GM19193 (cell line): Measurements from ENCODE around the gene ADARB2.

Experiments
- POLR2A ChIP-seq: IDR thresholded peaks from 4 replicates; pipeline ENCODE4 v1.6.1; 2011; ENCODE audit not compliant: insufficient read depth, insufficient read length; ENCODE audit errors: extremely low read depth

The ADARB2 gene

DNA sequence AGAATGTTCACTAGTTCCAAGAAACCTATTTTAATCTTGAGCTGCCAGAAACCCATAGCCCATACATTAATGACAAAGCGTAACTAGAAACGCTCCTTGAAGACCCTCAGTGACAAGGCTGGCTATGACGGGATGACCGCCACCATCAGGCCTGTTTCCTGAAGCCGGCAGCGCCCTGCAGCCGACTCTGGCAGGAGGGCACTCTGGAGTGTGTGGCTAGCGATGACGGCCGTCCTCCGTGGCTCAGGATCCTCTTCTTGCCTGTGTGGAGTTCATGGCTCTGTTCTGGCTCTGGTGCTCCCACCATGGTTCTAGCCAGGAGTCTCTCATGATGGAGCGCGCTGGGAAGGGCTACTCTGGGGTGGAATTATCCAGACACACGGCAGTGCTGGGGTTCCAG is 224.1 kb downstream of the ADARB2 start:
- no peak for TF ChIP-seq POLR2A

DNA sequence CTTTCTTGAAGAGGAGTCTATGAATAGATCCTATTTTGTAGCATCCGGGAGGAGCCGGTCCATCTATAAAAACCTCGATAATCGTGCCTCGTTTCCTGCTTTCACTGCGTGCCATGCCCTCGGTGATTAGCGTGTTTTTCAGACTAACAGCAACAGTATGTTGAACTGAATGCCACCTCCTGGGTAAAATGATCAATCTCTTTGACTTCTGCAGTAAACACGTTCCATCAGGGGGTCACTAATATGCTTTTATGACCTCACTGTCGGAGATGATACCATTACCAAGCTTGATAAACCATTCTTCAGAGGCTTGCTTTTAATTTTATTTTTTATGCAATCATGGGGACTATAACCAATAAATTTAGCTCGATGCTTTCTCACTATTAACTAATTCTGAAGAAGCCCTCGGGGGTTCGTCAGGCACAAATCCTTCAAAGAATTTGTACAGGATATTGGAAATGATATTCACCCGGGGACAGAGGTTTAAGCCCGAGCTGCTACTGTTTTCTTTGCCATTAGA is 228.3 kb downstream of the ADARB2 start:
- no peak for TF ChIP-seq POLR2A

- no peak for TF ChIP-seq POLR2A
Observed at GRCh38 chr10:1508096-1508495, 229.2 kb downstream of the ADARB2 start.

- TF ChIP-seq POLR2A = no peak
Observed at GRCh38 chr10:1507436-1507835, 229.9 kb downstream of the ADARB2 start.

- no peak for TF ChIP-seq POLR2A
Observed at GRCh38 chr10:1504940-1505339, 232.4 kb downstream of the ADARB2 start.

- TF ChIP-seq POLR2A = no peak
Observed at GRCh38 chr10:1504286-1504685, 233.0 kb downstream of the ADARB2 start.

- no peak for TF ChIP-seq POLR2A
Observed at GRCh38 chr10:1502451-1502850, 234.9 kb downstream of the ADARB2 start.

GRCh38 chr10:1499359-1499957 is 237.9 kb downstream of the ADARB2 start:
- no peak for TF ChIP-seq POLR2A

DNA sequence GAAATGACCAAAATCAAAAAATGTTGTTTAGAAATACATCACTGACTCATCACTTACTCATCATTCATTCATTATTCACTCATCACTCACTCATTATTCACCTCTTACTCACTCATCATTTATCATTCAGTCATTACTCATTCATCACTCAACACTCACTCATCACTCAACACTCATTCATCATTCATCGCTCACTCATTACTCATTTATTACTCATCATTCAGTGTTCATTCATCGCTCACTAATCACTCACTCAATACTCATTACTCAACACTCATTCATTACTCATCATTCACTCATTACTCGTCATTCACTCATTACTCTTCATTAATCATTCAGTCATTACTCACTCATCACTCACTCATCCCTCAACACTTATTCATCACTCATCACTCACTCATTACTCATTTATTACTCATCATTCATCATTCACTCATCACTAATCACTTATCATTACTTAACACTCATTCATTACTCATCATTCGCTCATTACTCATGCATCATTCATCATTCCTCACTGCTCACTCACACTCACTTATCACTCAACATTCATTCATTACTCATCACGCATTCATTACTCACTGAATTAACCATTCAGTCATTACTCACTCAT is 238.5 kb downstream of the ADARB2 start:
- no peak for TF ChIP-seq POLR2A

- no peak for TF ChIP-seq POLR2A
Observed at GRCh38 chr10:1495915-1496517, 241.3 kb downstream of the ADARB2 start.

GRCh38 chr10:1492641-1493040 is 244.7 kb downstream of the ADARB2 start:
- TF ChIP-seq POLR2A = no peak

- no peak for TF ChIP-seq POLR2A
Observed at GRCh38 chr10:1491901-1492300, 245.4 kb downstream of the ADARB2 start.

- TF ChIP-seq POLR2A = no peak
Observed at GRCh38 chr10:1489801-1490200, 247.5 kb downstream of the ADARB2 start.

- TF ChIP-seq POLR2A = no peak
Observed at GRCh38 chr10:1488970-1489548, 248.3 kb downstream of the ADARB2 start.

DNA sequence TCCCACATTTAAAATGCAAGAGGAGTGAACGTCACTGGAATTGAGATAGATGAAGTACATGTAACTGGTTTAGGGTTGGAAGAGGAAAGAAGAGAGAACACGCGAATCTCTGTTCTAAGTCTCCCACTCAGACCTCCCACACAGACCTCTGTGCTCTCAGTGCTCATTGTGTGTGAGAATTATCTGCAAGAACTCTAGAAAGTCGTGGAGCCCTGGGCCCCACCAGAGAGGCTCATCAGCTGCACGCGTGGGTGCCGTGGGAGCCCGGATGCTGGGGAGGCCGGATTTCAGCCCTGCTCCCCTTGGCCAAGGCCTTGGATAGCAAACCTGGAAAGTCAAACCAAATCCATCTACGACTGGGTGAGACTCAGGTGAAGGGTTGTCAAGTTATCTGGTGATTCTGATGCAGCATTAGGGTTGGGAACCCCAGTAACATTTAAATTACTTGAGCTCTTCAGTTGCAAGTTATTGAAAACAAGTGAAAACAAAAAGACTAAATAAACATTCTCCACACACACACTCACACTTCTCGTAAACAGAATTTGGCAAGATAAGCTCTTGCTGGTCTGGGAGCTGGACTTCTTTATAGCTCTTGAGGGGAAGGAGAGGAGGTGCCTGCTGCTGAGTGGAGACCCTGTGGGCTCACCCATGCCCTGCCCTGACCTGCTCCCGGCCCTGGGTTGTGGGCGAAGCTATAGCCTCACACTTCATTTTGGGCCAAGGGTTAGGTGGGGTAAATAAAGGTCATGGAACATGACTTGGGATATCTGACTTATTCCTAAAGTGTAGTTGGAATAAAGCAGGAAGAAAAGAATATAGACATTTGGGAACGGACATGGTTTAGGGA is 250.3 kb downstream of the ADARB2 start:
- no peak for TF ChIP-seq POLR2A
